SK-N-SH (cell line): ENCODE measurements around the gene SH3PXD2A. TPM values are rescaled to one million over a fixed set of nuclear protein-coding genes. Genes with fewer than 3 reads are reported as not detected.

Source experiments
- CTCF ChIA-PET: fragments of 300-600, 350-600 bp; formaldehyde crosslinking; extraction: SDS; loops from one replicate; lab custom pipeline; 2021; lab: Yijun Ruan, JAX
- POLR2A ChIA-PET: fragments of 350-600 bp; sonication (Branson Sonifier 250); formaldehyde crosslinking; extraction: SDS; loops from one replicate; lab custom pipeline; 2020; ENCODE audit warnings: antibody characterized with exemption, inconsistent platforms; lab: Yijun Ruan, JAX
- DNase-seq: peaks from one replicate; pipeline ENCODE4 v3.0.0; 2012
- H2AFZ ChIP-seq: fragments of 200-600 bp; sonication (generic); 2 replicates; pipeline ENCODE4 v1.8.1; 2016; ENCODE audit warnings: antibody characterized with exemption, mild to moderate bottlenecking, low read depth
- H3F3A ChIP-seq: fragments of 200-600 bp; sonication (generic); replicated peaks from 2 replicates; pipeline ENCODE3; 2016; ENCODE audit warnings: antibody characterized with exemption, mild to moderate bottlenecking; ENCODE audit not compliant: insufficient read depth
- H3K27ac ChIP-seq, 2 experiments: fragments of 200-500 bp in 1 of 2; fragments of 200-600 bp in 1 of 2; sonication (Bioruptor generic) in 1 of 2; sonication (generic), shearing (Covaris generic) in 1 of 2; 2 replicates each; pipeline versions ENCODE4 v1.5.1 to v1.6.1; 2014 to 2016; ENCODE audit warnings: low read depth in 2 of 2, inconsistent platforms in 1 of 2, low read length in 1 of 2, mild to moderate bottlenecking in 1 of 2, mixed read lengths in 1 of 2
- H3K27me3 ChIP-seq: fragments of 200-600 bp; sonication (generic), shearing (Covaris generic); 2 replicates; pipeline ENCODE4 v1.6.1; 2016; ENCODE audit warnings: mixed run types; ENCODE audit not compliant: insufficient read depth
- H3K36me3 ChIP-seq, 2 experiments: fragments of 200-500 bp in 1 of 2; fragments of 200-600 bp in 1 of 2; sonication (Bioruptor generic) in 1 of 2; sonication (generic) in 1 of 2; replicated peaks in 1 of 2; 2 replicates each; pipeline versions ENCODE3 to v1.5.1; 2014 to 2016; ENCODE audit warnings: low read length in 1 of 2, mild to moderate bottlenecking in 1 of 2; ENCODE audit not compliant: insufficient read depth in 2 of 2, control insufficient read depth in 1 of 2
- H3K4me1 ChIP-seq, 2 experiments: fragments of 200-500 bp in 1 of 2; fragments of 200-600 bp in 1 of 2; sonication (Bioruptor generic) in 1 of 2; sonication (generic), shearing (Covaris generic) in 1 of 2; 2 replicates each; pipeline versions ENCODE4 v1.5.1 to v1.6.1; 2014 to 2016; ENCODE audit warnings: low read depth in 1 of 2, low read length in 1 of 2, mixed run types in 1 of 2; ENCODE audit not compliant: insufficient read depth in 2 of 2, control insufficient read depth in 1 of 2
- H3K4me2 ChIP-seq: fragments of 200-600 bp; sonication (generic), shearing (Covaris generic); 2 replicates; pipeline ENCODE4 v1.6.1; 2017; ENCODE audit warnings: mixed run types
- H3K4me3 ChIP-seq, 2 experiments: fragments of 200-500 bp in 1 of 2; fragments of 200-600 bp in 1 of 2; sonication (Bioruptor generic) in 1 of 2; sonication (generic), shearing (Covaris generic) in 1 of 2; 2 replicates each; pipeline versions ENCODE4 v1.5.1 to v1.8.1; 2014 to 2016; ENCODE audit warnings: low read depth in 2 of 2, inconsistent platforms in 1 of 2, low read length in 1 of 2, mild to moderate bottlenecking in 1 of 2, mixed read lengths in 1 of 2, moderate library complexity in 1 of 2
- H3K79me2 ChIP-seq: fragments of 200-600 bp; sonication (generic); 2 replicates; pipeline ENCODE4 v1.8.1; 2017; ENCODE audit warnings: mild to moderate bottlenecking; ENCODE audit not compliant: insufficient read depth
- H3K9ac ChIP-seq: fragments of 200-600 bp; sonication (generic); 2 replicates; pipeline ENCODE4 v1.6.1; 2017; ENCODE audit warnings: mixed run types
- H3K9me2 ChIP-seq: fragments of 200-600 bp; sonication (generic); 2 replicates; pipeline ENCODE4 v1.6.1; 2017; ENCODE audit warnings: mixed run types
- H3K9me3 ChIP-seq: fragments of 200-600 bp; sonication (generic); 2 replicates; pipeline ENCODE4 v1.6.1; 2017; ENCODE audit warnings: mixed run types, mild to moderate bottlenecking, moderate library complexity
- H4K20me1 ChIP-seq: fragments of 200-600 bp; sonication (generic); 2 replicates; pipeline ENCODE4 v1.6.1; 2017; ENCODE audit warnings: mild to moderate bottlenecking, mixed run types; ENCODE audit not compliant: insufficient read depth
- EP300 ChIP-seq, 2 experiments: IDR thresholded peaks; 2 replicates each; pipeline versions ENCODE4 v1.4.0 to v1.6.1; 2012; ENCODE audit warnings: borderline replicate concordance in 1 of 2, low read depth in 1 of 2, low read length in 1 of 2
- EZH2phosphoT487 ChIP-seq: fragments of 200-600 bp; sonication (generic); IDR thresholded peaks from 2 replicates; pipeline ENCODE4 v1.6.1; 2017; ENCODE audit warnings: low read depth, mixed run types, mild to moderate bottlenecking, antibody characterized with exemption, moderate library complexity, borderline replicate concordance
- FOSL2 ChIP-seq: IDR thresholded peaks from 2 replicates; pipeline ENCODE4 v1.4.0; 2012; ENCODE audit warnings: low read depth, mild to moderate bottlenecking, moderate library complexity, borderline replicate concordance
- FOXJ3 ChIP-seq: sonication (generic); formaldehyde crosslinking; IDR thresholded peaks from 2 replicates; pipeline ENCODE4 v1.5.1; 2020; ENCODE audit warnings: mild to moderate bottlenecking, missing genetic modification reagents
- GABPA ChIP-seq: IDR thresholded peaks from 2 replicates; pipeline ENCODE4 v1.4.0; 2012; ENCODE audit warnings: low read depth, mild to moderate bottlenecking
- MAX ChIP-seq: IDR thresholded peaks from 2 replicates; pipeline ENCODE4 v1.4.0; 2012; ENCODE audit warnings: low read depth
- NFIC ChIP-seq: IDR thresholded peaks from 2 replicates; pipeline ENCODE4 v1.4.0; 2012; ENCODE audit warnings: borderline replicate concordance
- RAD21 ChIP-seq: IDR thresholded peaks from 2 replicates; pipeline ENCODE4 v1.6.1; 2012; ENCODE audit warnings: mild to moderate bottlenecking, low read length
- RCOR1 ChIP-seq: fragments of 150-350 bp; IDR thresholded peaks from 2 replicates; pipeline ENCODE4 v1.6.1; 2017; ENCODE audit warnings: antibody characterized with exemption, low read length
- RFX5 ChIP-seq: IDR thresholded peaks from 2 replicates; pipeline ENCODE4 v1.6.1; 2012; ENCODE audit warnings: mild to moderate bottlenecking, improper control_type of control experiment, low read length
- RXRA ChIP-seq: IDR thresholded peaks from 2 replicates; pipeline ENCODE4 v1.4.0; 2012; ENCODE audit warnings: low read depth, mild to moderate bottlenecking, borderline replicate concordance
- SIN3A ChIP-seq: IDR thresholded peaks from 2 replicates; pipeline ENCODE4 v1.6.1; 2012; ENCODE audit warnings: low read depth, mild to moderate bottlenecking, low read length, moderate library complexity, borderline replicate concordance
- SMC3 ChIP-seq: IDR thresholded peaks from 2 replicates; pipeline ENCODE4 v1.6.1; 2012; ENCODE audit warnings: low read depth, low read length, improper control_type of control experiment
- USF1 ChIP-seq: IDR thresholded peaks from 2 replicates; pipeline ENCODE4 v1.4.0; 2012; ENCODE audit warnings: low read depth, borderline replicate concordance
- WGBS: methylation state at CpG from one replicate; pipeline ENCODE4 v1.1.6; 2017; ENCODE audit warnings: low lambda C conversion rate; 5-methylcytosine and 5-hydroxymethylcytosine counted together
- polyA plus RNA-seq, 3 experiments: library from polyadenylated mRNA; depleted of rRNA; stranded (reverse); fragments of >200 nt; gene quantifications; 2 replicates each; pipeline ENCODE4 v1.2.3, GENCODE V29; 2012
- TF ChIP-seq, protein P1 (sequence below): IDR thresholded peaks from 2 replicates; pipeline ENCODE4 v1.6.1; 2012; ENCODE audit warnings: mild to moderate bottlenecking, low read depth, low read length, moderate library complexity
- TF ChIP-seq, protein P2 (sequence below): fragments of 150-350 bp; IDR thresholded peaks from 2 replicates; pipeline ENCODE4 v1.6.1; 2017; ENCODE audit warnings: antibody characterized with exemption, low read length, low read depth, borderline replicate concordance
- TF ChIP-seq, protein P3 (sequence below): fragments of 200-600 bp; sonication (generic); IDR thresholded peaks from 2 replicates; pipeline ENCODE4 v1.6.1; 2017; ENCODE audit warnings: antibody characterized with exemption, mild to moderate bottlenecking, moderate library complexity

SH3PXD2A gene
- polyA plus RNA-seq, 1 of the 3 experiments (the other 2 are of a cell fraction) = 2.5 TPM

- no peaks in the 10 kb centered on the region for H3K36me3 ChIP-seq
- ChIA-PET CTCF (interaction anchor here (0.6 to 9.0 kb wide), 17 partner anchors 10 to 256 kb away, joined by 3 to 129 read pairs (median 7); no protein-coding TSS in a partner anchor), POLR2A (no interaction called here)
- DNase-seq = no peak
- H3K79me2 ChIP-seq = no peaks in the 10 kb centered on the region
- no peak overlapping the region for H3K9ac ChIP-seq
- H4K20me1 ChIP-seq = no peaks in the 10 kb centered on the region
- H3K4me3 ChIP-seq = no peak overlapping the region
- no peak overlapping the region; a peak in 1 of 4 replicates for H3K27ac ChIP-seq
- no peak overlapping the region for H3K4me2 ChIP-seq
- H3F3A ChIP-seq = no peaks in the 10 kb centered on the region
- H2AFZ ChIP-seq = no peak overlapping the region
- no peaks in the 10 kb centered on the region for H3K9me3 ChIP-seq
- H3K4me1 ChIP-seq = peaks cover 0 to 14% of the 10 kb centered on the region in 2 experiments; a peak in 2 of 4 replicates
- H3K27me3 ChIP-seq = no peaks in the 10 kb centered on the region
- 97% methylated on average over 3 of the region's 6 CpGs for WGBS
- no peak for TF ChIP-seq FOXJ3 (CRISPR knock-in tag)
- no peak for TF ChIP-seq RXRA
- no peak for TF ChIP-seq EZH2phosphoT487
- no peak for TF ChIP-seq EP300 (IDR thresholded peaks at IDR 0.05; ENCODE audit: borderline replicate concordance in 1 of 2, low read depth in 1 of 2, low read length in 1 of 2)
- no peak for TF ChIP-seq RAD21
- TF ChIP-seq FOSL2 = no peak
- TF ChIP-seq SMC3 = no peak
- no peak for TF ChIP-seq NFIC
- no peak for TF ChIP-seq GABPA
- TF ChIP-seq RCOR1 = no peak
- no peak for TF ChIP-seq RFX5
- TF ChIP-seq, protein P1, sequence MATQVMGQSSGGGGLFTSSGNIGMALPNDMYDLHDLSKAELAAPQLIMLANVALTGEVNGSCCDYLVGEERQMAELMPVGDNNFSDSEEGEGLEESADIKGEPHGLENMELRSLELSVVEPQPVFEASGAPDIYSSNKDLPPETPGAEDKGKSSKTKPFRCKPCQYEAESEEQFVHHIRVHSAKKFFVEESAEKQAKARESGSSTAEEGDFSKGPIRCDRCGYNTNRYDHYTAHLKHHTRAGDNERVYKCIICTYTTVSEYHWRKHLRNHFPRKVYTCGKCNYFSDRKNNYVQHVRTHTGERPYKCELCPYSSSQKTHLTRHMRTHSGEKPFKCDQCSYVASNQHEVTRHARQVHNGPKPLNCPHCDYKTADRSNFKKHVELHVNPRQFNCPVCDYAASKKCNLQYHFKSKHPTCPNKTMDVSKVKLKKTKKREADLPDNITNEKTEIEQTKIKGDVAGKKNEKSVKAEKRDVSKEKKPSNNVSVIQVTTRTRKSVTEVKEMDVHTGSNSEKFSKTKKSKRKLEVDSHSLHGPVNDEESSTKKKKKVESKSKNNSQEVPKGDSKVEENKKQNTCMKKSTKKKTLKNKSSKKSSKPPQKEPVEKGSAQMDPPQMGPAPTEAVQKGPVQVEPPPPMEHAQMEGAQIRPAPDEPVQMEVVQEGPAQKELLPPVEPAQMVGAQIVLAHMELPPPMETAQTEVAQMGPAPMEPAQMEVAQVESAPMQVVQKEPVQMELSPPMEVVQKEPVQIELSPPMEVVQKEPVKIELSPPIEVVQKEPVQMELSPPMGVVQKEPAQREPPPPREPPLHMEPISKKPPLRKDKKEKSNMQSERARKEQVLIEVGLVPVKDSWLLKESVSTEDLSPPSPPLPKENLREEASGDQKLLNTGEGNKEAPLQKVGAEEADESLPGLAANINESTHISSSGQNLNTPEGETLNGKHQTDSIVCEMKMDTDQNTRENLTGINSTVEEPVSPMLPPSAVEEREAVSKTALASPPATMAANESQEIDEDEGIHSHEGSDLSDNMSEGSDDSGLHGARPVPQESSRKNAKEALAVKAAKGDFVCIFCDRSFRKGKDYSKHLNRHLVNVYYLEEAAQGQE = no peak
- TF ChIP-seq, protein P2, sequence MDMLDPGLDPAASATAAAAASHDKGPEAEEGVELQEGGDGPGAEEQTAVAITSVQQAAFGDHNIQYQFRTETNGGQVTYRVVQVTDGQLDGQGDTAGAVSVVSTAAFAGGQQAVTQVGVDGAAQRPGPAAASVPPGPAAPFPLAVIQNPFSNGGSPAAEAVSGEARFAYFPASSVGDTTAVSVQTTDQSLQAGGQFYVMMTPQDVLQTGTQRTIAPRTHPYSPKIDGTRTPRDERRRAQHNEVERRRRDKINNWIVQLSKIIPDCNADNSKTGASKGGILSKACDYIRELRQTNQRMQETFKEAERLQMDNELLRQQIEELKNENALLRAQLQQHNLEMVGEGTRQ = no peak
- TF ChIP-seq USF1 = no peak
- TF ChIP-seq SIN3A = no peak
- TF ChIP-seq, protein P3, sequence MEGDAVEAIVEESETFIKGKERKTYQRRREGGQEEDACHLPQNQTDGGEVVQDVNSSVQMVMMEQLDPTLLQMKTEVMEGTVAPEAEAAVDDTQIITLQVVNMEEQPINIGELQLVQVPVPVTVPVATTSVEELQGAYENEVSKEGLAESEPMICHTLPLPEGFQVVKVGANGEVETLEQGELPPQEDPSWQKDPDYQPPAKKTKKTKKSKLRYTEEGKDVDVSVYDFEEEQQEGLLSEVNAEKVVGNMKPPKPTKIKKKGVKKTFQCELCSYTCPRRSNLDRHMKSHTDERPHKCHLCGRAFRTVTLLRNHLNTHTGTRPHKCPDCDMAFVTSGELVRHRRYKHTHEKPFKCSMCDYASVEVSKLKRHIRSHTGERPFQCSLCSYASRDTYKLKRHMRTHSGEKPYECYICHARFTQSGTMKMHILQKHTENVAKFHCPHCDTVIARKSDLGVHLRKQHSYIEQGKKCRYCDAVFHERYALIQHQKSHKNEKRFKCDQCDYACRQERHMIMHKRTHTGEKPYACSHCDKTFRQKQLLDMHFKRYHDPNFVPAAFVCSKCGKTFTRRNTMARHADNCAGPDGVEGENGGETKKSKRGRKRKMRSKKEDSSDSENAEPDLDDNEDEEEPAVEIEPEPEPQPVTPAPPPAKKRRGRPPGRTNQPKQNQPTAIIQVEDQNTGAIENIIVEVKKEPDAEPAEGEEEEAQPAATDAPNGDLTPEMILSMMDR = no peak
- TF ChIP-seq MAX = no peak
- no peaks in the 10 kb centered on the region for H3K9me2 ChIP-seq
These were observed 255.5 kb downstream of the SH3PXD2A start for GRCh38 chr10:103599907-103600306.
